ENCODE results near the gene SCAANT1. TPM values are rescaled to one million over a fixed set of nuclear protein-coding genes. Genes with fewer than 3 reads are reported as not detected.

The SCAANT1 gene
- total RNA-seq, 2 donors from 2014 or later = not detected

GRCh38 chr3:63954182-63954581, 42.0 kb upstream of the SCAANT1 start:
- WGBS, 2 experiments (ENCODE audit: insufficient coverage in 1 of 2, insufficient read length in 1 of 2) = 89 to 92% methylated on average over 3 to 5 of the region's 5 CpGs
- no peaks in the 10 kb centered on the region for H3K9me3 Mint-ChIP-seq
- DNase-seq = no peak
- H3K9ac ChIP-seq (ENCODE audit: extremely low read depth, low read length, poor library complexity, severe bottlenecking) = no peak overlapping the region
- no peak overlapping the region for H3K4me3 Mint-ChIP-seq
- peaks cover 13% of the 10 kb centered on the region for H3K27me3 ChIP-seq (ENCODE audit: control insufficient read depth, insufficient read depth, low read length, poor library complexity, severe bottlenecking)
- no peaks in the 10 kb centered on the region for H3K9me3 ChIP-seq (ENCODE audit: control insufficient read depth, low read length)
- no peak for TF ChIP-seq CTCF (conservative IDR thresholded peaks at IDR 0.05)
- no peak overlapping the region for H3K27ac ChIP-seq (ENCODE audit: low read depth, low read length)
- H3K27me3 Mint-ChIP-seq (ENCODE audit: insufficient read depth) = no peaks in the 10 kb centered on the region
- H3K27ac Mint-ChIP-seq = no peak overlapping the region
- no peak overlapping the region for H3K4me3 ChIP-seq (ENCODE audit: low read length)
- peaks cover 11% of the 10 kb centered on the region for H3K36me3 Mint-ChIP-seq (ENCODE audit: low read depth)
- peaks cover 35% of the 10 kb centered on the region for H3K36me3 ChIP-seq (ENCODE audit: control insufficient read depth, insufficient read depth, low read length)
- H3K4me1 Mint-ChIP-seq = peaks cover 53% of the 10 kb centered on the region
- H3K4me1 ChIP-seq (ENCODE audit: control insufficient read depth, insufficient read depth, low read length) = peaks cover 12% of the 10 kb centered on the region

- H3K4me3 ChIP-seq (ENCODE audit: low read length) = no peak overlapping the region
- H3K9ac ChIP-seq (ENCODE audit: extremely low read depth, low read length, poor library complexity, severe bottlenecking) = no peak overlapping the region
- WGBS, 2 experiments (ENCODE audit: insufficient coverage in 1 of 2, insufficient read length in 1 of 2) = 95 to 100% methylated on average over 1 to 2 of the region's 2 CpGs
- peaks cover 17% of the 10 kb centered on the region for H3K4me1 ChIP-seq (ENCODE audit: control insufficient read depth, insufficient read depth, low read length)
- no peak for DNase-seq
- Mint-ChIP-seq H3K27me3 (ENCODE audit: insufficient read depth) (no peaks in the 10 kb centered on the region), H3K9me3 (no peaks in the 10 kb centered on the region), H3K4me1 (peaks cover 55% of the 10 kb centered on the region), H3K27ac (no peak overlapping the region), H3K36me3 (ENCODE audit: low read depth) (peaks cover 11% of the 10 kb centered on the region), H3K4me3 (no peak overlapping the region)
- H3K9me3 ChIP-seq (ENCODE audit: control insufficient read depth, low read length) = no peaks in the 10 kb centered on the region
- H3K27me3 ChIP-seq (ENCODE audit: control insufficient read depth, insufficient read depth, low read length, poor library complexity, severe bottlenecking) = peaks cover 13% of the 10 kb centered on the region
- H3K36me3 ChIP-seq (ENCODE audit: control insufficient read depth, insufficient read depth, low read length) = peaks cover 33% of the 10 kb centered on the region
- TF ChIP-seq CTCF (conservative IDR thresholded peaks at IDR 0.05) = no peak
- H3K27ac ChIP-seq (ENCODE audit: low read depth, low read length) = peak overlapping the region; percentile 41
Measured at GRCh38 chr3:63952248-63952594, 40.0 kb upstream of the SCAANT1 start.

GRCh38 chr3:63951492-63952247, 39.5 kb upstream of the SCAANT1 start:
- peaks cover 50% of the 10 kb centered on the region for H3K4me1 Mint-ChIP-seq

More at GRCh38 chr3:63951492-63952247, 39.5 kb upstream of the SCAANT1 start:
- peak overlapping the region; percentile 41 for H3K27ac ChIP-seq (ENCODE audit: low read depth, low read length)
- WGBS, 2 experiments (ENCODE audit: insufficient coverage in 1 of 2, insufficient read length in 1 of 2) = 71% methylated on average over 1 of the region's 1 CpG; no CpG with 5 or more reads in 1 of the 2 experiments
- Mint-ChIP-seq H3K36me3 (ENCODE audit: low read depth) (peaks cover 12% of the 10 kb centered on the region), H3K27me3 (ENCODE audit: insufficient read depth) (no peaks in the 10 kb centered on the region), H3K4me3 (no peak overlapping the region), H3K27ac (no peak overlapping the region), H3K9me3 (no peaks in the 10 kb centered on the region)
- H3K27me3 ChIP-seq (ENCODE audit: control insufficient read depth, insufficient read depth, low read length, poor library complexity, severe bottlenecking) = peaks cover 13% of the 10 kb centered on the region
- no peak overlapping the region for H3K9ac ChIP-seq (ENCODE audit: extremely low read depth, low read length, poor library complexity, severe bottlenecking)
- H3K36me3 ChIP-seq (ENCODE audit: control insufficient read depth, insufficient read depth, low read length) = peaks cover 33% of the 10 kb centered on the region
- DNase-seq = no peak
- peaks cover 17% of the 10 kb centered on the region for H3K4me1 ChIP-seq (ENCODE audit: control insufficient read depth, insufficient read depth, low read length)
- no peak for TF ChIP-seq CTCF (conservative IDR thresholded peaks at IDR 0.05)
- H3K9me3 ChIP-seq (ENCODE audit: control insufficient read depth, low read length) = no peaks in the 10 kb centered on the region
- no peak overlapping the region for H3K4me3 ChIP-seq (ENCODE audit: low read length)

Data from endodermal cell (in vitro differentiated cells).